ENCODE data around the gene LAMA5.

- TF ChIP-seq CTCF (IDR thresholded peaks at IDR 0.05) (no peak), POLR2A (IDR thresholded peaks at IDR 0.05) (no peak)
Measured at GRCh38 chr20:62413025-62413570, 46.0 kb upstream of the LAMA5 start.

All from right lobe of liver (tissue), 4 donors.